ENCODE results near the gene CSN1S1.
"Not testable (repeated sequence)": the region's sequence is repeated elsewhere in the genome, so short reads cannot be mapped to it uniquely, and the experiment has no call there.

CSN1S1 gene

GRCh38 chr4:69930768-69931167 lies at the start of gene CSN1S1:
Gene CSN1S1 (plus strand): TSS chr4:69931068. CDS start chr4:69932556, 1,488 bp downstream.
- no peak for DNase-seq (ENCODE audit: low read depth in 3 of 3)

GRCh38 chr4:69881173-69881773 lies 49.6 kb upstream of the CSN1S1 start:
- DNase-seq (ENCODE audit: low read depth in 3 of 3), result peak in 1 of 3 experiments; percentile 11

GRCh38 chr4:69882150-69882549 lies 48.7 kb upstream of the CSN1S1 start:
- no peak for DNase-seq (ENCODE audit: low read depth in 3 of 3)

- DNase-seq (ENCODE audit: low read depth in 3 of 3), result no peak
These were observed 42.5 kb upstream of the CSN1S1 start for GRCh38 chr4:69888336-69888735.

- no peak for DNase-seq (ENCODE audit: low read depth in 3 of 3)
These were observed 36.7 kb upstream of the CSN1S1 start for GRCh38 chr4:69894186-69894585.

- no peak for DNase-seq (ENCODE audit: low read depth in 3 of 3)
These were observed 36.1 kb upstream of the CSN1S1 start for GRCh38 chr4:69894721-69895120.

GRCh38 chr4:69896530-69897116 lies 34.2 kb upstream of the CSN1S1 start:
- no peak for DNase-seq (ENCODE audit: low read depth in 3 of 3)

GRCh38 chr4:69907151-69907550 lies 23.7 kb upstream of the CSN1S1 start:
- DNase-seq (ENCODE audit: low read depth in 3 of 3), result no peak

- DNase-seq (ENCODE audit: low read depth in 3 of 3), result no peak
These were observed 21.7 kb upstream of the CSN1S1 start for GRCh38 chr4:69909195-69909594.

GRCh38 chr4:69910016-69910782 lies 20.7 kb upstream of the CSN1S1 start:
- no peak for DNase-seq (ENCODE audit: low read depth in 3 of 3)

- no peak for DNase-seq (ENCODE audit: low read depth in 3 of 3)
These were observed 10.0 kb upstream of the CSN1S1 start for GRCh38 chr4:69920874-69921273.

GRCh38 chr4:69923782-69924410 lies 7.0 kb upstream of the CSN1S1 start:
- not testable (repeated sequence) for DNase-seq (ENCODE audit: low read depth in 3 of 3)

GRCh38 chr4:69934150-69934549 lies 3.3 kb downstream of the CSN1S1 start:
- no peak for DNase-seq (ENCODE audit: low read depth in 3 of 3)

- DNase-seq (ENCODE audit: low read depth in 3 of 3), result no peak
These were observed 5.7 kb downstream of the CSN1S1 start for GRCh38 chr4:69936566-69936965.

- DNase-seq (ENCODE audit: low read depth in 3 of 3), result no peak
These were observed 20.7 kb downstream of the CSN1S1 start for GRCh38 chr4:69951602-69952001.

- DNase-seq (ENCODE audit: low read depth in 3 of 3), result no peak
These were observed 26.3 kb downstream of the CSN1S1 start for GRCh38 chr4:69957209-69957608.

GRCh38 chr4:69965628-69966027 lies 34.8 kb downstream of the CSN1S1 start, which contains the start of gene CSN2:
Gene CSN2 (minus strand): TSS chr4:69965728. CDS start chr4:69960995, 4,733 bp downstream.
- DNase-seq (ENCODE audit: low read depth in 3 of 3), result no peak

GRCh38 chr4:69970071-69970470 lies 39.2 kb downstream of the CSN1S1 start:
- DNase-seq (ENCODE audit: low read depth in 3 of 3), result no peak

- DNase-seq (ENCODE audit: low read depth in 3 of 3), result no peak
These were observed 43.8 kb downstream of the CSN1S1 start for GRCh38 chr4:69974631-69975030.

GRCh38 chr4:69977582-69977981 lies 46.7 kb downstream of the CSN1S1 start:
- DNase-seq (ENCODE audit: low read depth in 3 of 3), result no peak

- no peak for DNase-seq (ENCODE audit: low read depth in 3 of 3)
These were observed 53.2 kb downstream of the CSN1S1 start for GRCh38 chr4:69984030-69984443.

GRCh38 chr4:69986663-69987062 lies 55.8 kb downstream of the CSN1S1 start:
- DNase-seq (ENCODE audit: low read depth in 3 of 3), result no peak
